SK-N-SH (cell line): Measurements from ENCODE around the gene LGALS3BP.

Experiments used
- CTCF ChIP-seq: fragments of 200-600 bp; sonication (generic); IDR thresholded peaks from 2 replicates; pipeline ENCODE4 v1.6.1; 2017; ENCODE audit warnings: antibody characterized with exemption, mild to moderate bottlenecking, moderate library complexity
- ELF1 ChIP-seq: IDR thresholded peaks from 2 replicates; pipeline ENCODE4 v1.4.0; 2012
- EP300 ChIP-seq, 2 experiments: IDR thresholded peaks; 2 replicates each; pipeline versions ENCODE4 v1.4.0 to v1.6.1; 2012; ENCODE audit warnings: borderline replicate concordance in 1 of 2, low read depth in 1 of 2, low read length in 1 of 2
- EZH2phosphoT487 ChIP-seq: fragments of 200-600 bp; sonication (generic); IDR thresholded peaks from 2 replicates; pipeline ENCODE4 v1.6.1; 2017; ENCODE audit warnings: low read depth, mixed run types, mild to moderate bottlenecking, antibody characterized with exemption, moderate library complexity, borderline replicate concordance
- GABPA ChIP-seq: IDR thresholded peaks from 2 replicates; pipeline ENCODE4 v1.4.0; 2012; ENCODE audit warnings: low read depth, mild to moderate bottlenecking
- MXI1 ChIP-seq: IDR thresholded peaks from 2 replicates; pipeline ENCODE4 v1.6.1; 2012; ENCODE audit warnings: mild to moderate bottlenecking, low read depth, low read length, improper control_type of control experiment
- POLR2AphosphoS5 ChIP-seq: IDR thresholded peaks from 2 replicates; pipeline ENCODE4 v1.6.1; 2012; ENCODE audit warnings: low read depth, low read length
- RAD21 ChIP-seq: IDR thresholded peaks from 2 replicates; pipeline ENCODE4 v1.6.1; 2012; ENCODE audit warnings: mild to moderate bottlenecking, low read length
- RCOR1 ChIP-seq: fragments of 150-350 bp; IDR thresholded peaks from 2 replicates; pipeline ENCODE4 v1.6.1; 2017; ENCODE audit warnings: antibody characterized with exemption, low read length
- REST ChIP-seq: IDR thresholded peaks from 2 replicates; pipeline ENCODE4 v1.6.1; 2012; ENCODE audit warnings: mild to moderate bottlenecking, low read depth, low read length, moderate library complexity
- SIN3A ChIP-seq: IDR thresholded peaks from 2 replicates; pipeline ENCODE4 v1.6.1; 2012; ENCODE audit warnings: low read depth, mild to moderate bottlenecking, low read length, moderate library complexity, borderline replicate concordance
- YY1 ChIP-seq: IDR thresholded peaks from 2 replicates; pipeline ENCODE4 v1.4.0; 2012; ENCODE audit warnings: low read depth, mild to moderate bottlenecking

- no peak for TF ChIP-seq CTCF
- no peak for TF ChIP-seq MXI1
- no peak for TF ChIP-seq REST
- no peak for TF ChIP-seq SIN3A
- TF ChIP-seq EP300 (IDR thresholded peaks at IDR 0.05; ENCODE audit: borderline replicate concordance in 1 of 2, low read depth in 1 of 2, low read length in 1 of 2) = no peak
- TF ChIP-seq YY1 = no peak
- TF ChIP-seq RCOR1 = no peak
- no peak for TF ChIP-seq EZH2phosphoT487
- TF ChIP-seq POLR2AphosphoS5 = no peak
- no peak for TF ChIP-seq ELF1
- TF ChIP-seq RAD21 = no peak
- no peak for TF ChIP-seq GABPA
These were observed 56.8 kb downstream of the LGALS3BP start for GRCh38 chr17:78922816-78923498.
